NCI-H2029 (cell line): ENCODE measurements around the gene HOXA9.

Experiments used
- DNase-seq: peaks from one replicate; lab custom pipeline; 2025; lab: John Stamatoyannopoulos, UW

HOXA9 gene

GRCh38 chr7:27200761-27201579 is 35.6 kb upstream of the HOXA9 start:
- no peak for DNase-seq

DNA sequence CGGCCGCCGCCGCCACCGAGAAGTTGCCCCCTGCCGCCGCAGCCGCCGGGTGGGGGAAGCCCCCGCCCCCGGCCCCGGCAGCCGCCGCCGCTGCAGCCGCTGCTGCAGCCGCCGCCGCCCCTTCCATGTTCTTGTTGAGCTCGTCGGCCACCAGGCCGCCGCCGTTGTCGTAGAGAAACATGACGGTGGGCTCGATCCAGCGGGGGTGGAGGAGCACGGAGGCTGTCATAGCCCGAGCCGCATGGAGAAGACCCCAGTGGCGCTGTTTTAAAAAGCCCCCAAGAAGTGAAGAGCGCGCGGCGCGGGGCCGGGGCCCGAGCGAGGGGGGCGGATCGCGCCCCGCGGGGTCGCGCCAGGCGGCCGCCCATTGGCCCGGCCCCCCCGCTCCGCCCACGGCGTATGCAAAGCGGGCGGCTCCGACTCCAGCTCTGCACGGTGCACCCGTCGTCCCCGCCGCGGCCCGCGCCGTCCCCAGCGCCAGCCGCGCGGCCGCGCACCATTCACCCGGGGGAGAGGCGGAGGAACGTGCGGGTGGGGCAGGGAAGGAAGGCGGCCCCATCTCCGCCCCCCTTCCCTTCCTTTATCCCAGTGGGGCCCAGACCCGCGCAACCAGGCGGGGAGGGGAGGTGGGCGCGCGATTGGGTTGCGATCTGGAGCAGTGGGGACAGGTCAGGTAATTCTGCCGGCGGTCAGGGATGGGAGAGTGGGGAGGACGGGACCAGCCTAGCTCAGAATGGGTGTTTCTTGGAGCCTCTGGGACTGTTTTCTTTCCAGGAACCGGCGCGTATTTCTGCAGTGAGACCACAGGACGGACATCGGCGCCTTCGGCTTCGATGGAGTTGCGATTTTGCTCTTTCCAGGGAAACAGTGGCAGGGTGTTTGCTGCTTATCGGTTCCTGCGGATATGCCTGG is 34.8 kb upstream of the HOXA9 start, which contains the start of gene HOXA13:
TSS of gene HOXA13 (minus strand) at position 243 of the 912 bp plus-strand sequence. CDS start at position 229, 14 bp downstream.
- peak; percentile 25 for DNase-seq

DNA sequence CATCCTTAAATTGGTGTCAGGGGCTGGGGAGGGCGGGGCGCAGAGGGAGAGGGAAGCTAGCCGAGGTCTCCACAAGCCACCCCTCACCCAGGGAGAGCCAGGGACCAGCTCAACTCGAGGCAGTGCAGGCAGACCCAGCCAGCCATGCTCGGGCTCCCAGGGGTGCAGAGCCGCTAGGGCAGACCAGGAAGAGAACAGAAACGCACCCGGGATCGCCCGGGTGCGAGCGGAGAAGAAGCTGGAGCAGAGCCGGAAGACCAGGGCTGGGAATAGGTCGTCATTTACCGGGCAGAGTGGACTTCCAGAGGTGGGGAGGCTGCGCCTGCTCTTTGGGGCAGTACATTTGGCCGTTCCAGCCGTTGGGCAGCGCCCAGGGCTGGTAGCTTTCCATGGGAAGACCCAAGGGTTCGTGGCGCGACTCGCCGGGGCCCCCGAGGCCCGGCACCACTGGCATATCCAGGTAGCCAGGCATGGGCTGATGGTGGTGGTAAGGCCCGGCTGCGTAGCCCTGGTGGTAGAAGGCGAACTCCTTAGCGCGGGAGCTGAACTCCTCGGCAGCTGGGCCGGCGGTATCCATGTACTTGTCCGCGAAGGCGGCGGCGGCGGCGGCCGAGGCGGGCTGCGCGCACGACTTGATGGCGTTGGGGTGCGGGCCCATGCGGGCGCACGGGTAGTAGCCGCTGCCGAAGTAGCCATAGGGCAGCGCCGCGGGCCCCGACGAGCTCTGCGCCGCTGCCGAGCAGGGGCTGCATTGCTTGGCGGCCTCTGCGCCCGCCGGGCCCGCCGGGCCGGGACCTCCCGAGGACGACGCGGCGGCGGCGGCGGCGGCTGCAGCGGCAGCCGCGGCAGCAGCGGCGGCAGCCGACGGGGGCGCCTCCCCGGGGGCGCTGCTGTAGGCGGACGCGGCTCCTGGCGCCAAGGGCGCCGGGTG is 33.8 kb upstream of the HOXA9 start:
- no peak for DNase-seq

- DNase-seq: no peak
Measured at GRCh38 chr7:27198138-27198841, 33.0 kb upstream of the HOXA9 start.

DNA sequence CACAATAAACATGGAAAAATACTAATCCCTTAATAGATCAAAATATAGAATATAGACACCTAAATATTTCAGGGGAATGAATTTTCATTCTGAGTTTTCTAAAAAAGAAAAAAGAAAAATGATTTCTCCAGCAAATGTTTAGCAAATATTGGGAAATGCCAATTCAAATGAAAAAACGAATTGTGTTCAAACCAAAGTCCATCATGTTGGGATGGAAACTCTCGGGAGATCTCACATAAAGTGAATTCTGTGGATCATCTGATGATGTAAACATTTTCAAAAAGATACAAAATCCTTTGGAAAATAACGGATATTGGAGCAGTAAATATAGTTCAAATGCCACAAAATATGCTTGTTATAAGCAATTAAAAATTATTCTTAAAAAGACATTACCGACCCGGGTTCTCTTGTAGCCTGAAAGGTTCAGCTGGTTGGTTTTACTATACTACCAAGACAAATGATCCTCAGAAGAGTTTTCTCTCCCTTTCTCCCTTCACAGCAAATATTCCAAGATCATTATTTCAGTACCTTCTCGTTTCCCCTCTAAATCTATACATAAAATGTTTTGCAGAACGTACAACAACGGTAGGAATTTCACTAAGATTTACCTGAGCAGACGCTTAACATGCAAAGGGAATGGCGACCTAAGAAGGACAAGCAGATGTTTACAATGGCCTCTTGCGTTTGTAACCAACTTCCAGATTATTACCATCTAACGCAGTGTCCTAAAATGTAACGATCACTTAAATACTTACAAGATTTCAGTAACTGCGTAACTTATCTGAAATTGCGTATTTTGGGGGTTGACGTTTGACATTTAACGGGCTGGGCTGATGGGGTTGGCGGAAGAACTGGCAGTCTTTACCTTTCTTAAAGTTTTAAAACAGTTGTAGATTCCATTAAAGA is 32.1 kb upstream of the HOXA9 start:
- DNase-seq: no peak

DNA sequence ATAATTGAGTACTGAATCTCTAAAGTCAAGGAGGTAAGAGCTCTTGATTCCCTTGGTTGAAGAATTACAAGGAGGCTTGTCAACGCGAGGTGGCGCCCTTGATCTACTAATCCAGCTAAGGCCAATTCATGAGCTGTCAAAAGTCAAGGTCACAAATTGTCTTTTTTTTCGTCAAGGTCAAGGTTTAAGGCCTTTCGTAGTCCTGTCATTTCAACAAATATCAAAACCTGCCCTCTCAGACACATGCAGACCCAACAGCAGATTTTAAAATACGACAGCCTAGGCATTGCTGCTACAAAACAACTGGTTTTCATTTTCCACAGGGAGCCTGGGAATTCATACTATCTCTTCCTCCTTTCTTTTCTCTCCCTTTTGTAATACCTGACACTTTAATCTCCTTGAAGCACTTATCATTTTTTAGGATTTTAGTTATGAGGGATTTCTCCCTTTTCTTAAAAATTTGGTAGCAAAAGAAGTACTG is 31.0 kb upstream of the HOXA9 start:
- peak; percentile 53 for DNase-seq

DNA sequence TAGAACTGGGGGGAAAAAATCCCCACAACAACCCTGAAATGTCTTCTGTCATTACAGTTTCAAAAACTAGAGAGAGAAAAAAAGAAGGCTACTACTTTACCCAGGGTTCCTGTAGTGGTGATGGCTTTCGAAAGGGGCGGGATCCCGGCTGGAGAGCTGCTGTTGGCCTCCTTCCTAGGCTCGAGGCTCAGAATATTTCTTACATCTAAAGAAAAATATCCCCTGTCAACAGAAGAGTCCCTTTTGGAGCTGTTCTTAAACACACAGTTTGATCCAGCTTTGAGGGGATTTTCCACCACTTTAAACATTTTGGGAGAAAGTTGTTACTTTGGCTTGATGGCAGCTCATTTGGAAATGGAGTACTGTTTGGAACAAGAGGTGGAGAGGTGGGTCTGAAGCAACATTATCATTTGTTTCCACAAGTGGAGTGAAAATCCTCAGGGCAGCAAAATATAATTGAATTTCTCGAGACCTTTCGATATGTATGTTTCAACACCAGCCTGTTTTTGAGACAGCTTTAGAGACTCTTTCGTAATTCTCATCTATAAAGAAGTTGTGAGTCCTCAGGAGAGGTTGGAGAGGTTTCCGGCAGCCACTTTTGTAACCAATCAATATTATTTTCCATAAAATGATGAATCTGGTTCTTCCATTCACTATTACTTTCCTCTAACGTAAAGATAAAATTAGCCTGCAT is 29.5 kb upstream of the HOXA9 start:
- DNase-seq: no peak

GRCh38 chr7:27194002-27194352 is 28.6 kb upstream of the HOXA9 start:
- no peak for DNase-seq

GRCh38 chr7:27193335-27194001 is 28.1 kb upstream of the HOXA9 start:
- DNase-seq: no peak

GRCh38 chr7:27192546-27193334 is 27.4 kb upstream of the HOXA9 start:
- DNase-seq: no peak

DNA sequence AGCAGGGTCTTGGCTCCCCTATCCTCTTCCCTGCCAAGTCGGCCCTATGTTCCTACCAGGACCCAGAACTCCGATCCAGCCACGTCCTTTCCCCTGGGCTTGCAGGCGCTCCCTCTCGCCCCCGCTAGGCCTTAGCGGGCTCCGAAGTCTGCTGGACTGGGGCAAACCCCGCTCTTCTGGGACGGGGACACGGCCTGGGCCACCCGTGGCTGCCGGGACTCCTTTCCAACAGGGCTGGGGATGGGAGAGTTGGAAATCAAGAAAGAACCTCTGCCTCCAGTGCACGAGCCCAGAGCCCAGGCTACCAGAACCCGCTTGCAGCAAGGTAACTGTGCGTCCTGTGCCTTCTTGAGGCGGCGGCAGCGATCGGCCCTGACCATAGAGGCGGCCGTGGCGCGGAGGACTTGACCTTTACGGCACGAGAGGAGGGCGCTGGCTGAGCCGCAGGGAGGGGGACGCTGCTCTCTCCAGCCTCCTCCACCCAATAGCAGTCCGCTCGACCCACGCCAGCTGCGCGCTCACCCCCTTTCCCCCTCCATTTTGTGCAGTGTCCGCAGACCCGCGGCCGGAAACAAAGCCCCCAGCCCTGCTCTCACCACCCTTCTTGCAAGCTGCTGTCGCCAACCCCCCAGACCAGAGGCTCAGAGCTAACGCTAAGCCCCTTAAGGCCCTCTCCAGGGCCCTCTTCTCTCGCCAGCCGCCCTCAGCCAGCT is 26.7 kb upstream of the HOXA9 start:
- DNase-seq: no peak

DNA sequence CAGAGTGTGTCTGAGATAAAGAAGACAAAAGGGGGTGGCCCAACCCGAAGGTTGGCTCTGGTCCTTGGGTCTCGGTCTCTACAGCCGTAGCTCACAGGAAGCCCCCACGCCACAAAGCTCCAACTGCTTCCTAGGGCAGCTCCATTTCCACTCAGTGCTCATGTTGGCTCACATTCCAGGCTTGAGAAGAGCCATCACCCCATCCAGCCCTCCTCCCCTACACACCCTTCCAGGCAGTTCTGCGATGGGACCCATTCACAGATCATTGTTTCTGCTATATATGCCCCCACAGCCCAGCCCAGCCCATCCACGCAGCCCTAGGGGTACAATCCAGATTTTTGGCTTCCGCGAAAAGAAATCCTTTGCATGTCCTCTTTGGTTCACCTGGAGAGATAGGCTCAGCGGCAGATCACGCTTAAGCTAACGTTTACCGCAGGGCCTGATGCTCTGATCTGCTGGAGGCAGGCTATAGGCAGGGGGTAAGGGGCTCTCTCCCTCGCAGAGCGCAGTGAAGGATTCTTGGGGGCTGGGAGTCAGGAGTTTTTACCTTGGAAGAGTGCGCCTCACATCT is 25.9 kb upstream of the HOXA9 start:
- DNase-seq: no peak

DNA sequence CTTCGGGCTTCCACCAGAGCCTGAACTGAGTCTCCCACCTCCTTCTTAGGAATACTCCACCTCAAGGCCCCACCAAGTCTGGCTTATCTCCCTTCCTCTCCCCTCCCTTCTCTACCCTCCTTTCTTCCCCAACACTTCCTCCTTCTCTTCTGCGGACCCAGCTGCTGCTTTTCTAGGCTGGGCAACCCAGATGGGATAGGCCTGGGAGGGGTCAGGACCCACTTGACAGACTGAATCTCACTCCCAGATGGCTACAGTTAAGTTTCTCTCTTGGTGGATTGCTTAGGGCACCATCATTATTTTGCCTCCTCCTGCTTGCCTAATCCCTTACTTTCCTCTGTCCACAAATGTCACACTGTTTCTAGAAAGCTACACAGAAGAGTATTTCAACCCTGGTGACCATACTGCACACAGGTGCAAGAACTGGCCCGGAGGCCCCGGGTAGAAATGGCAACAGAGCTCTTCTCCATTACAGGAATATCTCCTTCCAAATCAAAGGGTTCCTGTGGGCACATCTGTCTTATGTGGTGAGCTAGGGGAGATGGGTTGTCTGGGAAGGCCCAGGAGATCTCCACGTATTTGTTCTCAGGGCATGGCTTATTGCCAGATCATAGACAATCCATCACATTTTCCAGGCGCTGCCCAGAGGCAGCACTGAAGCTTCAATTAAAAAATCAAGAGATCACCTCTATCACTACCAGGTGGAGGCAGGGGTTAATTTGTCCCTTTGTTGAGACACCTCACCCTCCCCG is 24.8 kb upstream of the HOXA9 start:
- no peak for DNase-seq

GRCh38 chr7:27189295-27189996 is 24.1 kb upstream of the HOXA9 start:
- DNase-seq: no peak
